Lung (tissue), 12 donors: ENCODE data around the gene SLC30A7. TPM values are rescaled to one million over a fixed set of nuclear protein-coding genes. Genes with fewer than 3 reads are reported as not detected.
"Not testable (repeated sequence)": the region's sequence is repeated elsewhere in the genome, so short reads cannot be mapped to it uniquely, and the experiment has no call there.

Experiments
- ATAC-seq: fragments of 200-7000 bp; cut with Tn5 transposase; one replicate; pipeline ENCODE4 v1.9.1; 2020; ENCODE audit warnings: moderate number of reproducible peaks; ENCODE audit not compliant: insufficient read depth, low FRiP score
- DNase-seq, 3 donors: peaks; one replicate each; pipeline ENCODE4 v3.0.0-alpha.2; 2013 to 2017
- H3K27ac ChIP-seq, 2 donors: one replicate each; pipeline ENCODE4 v1.5.1; 2013; ENCODE audit warnings: mild to moderate bottlenecking in 2 of 2, moderate library complexity in 2 of 2, control low read depth in 1 of 2, inconsistent platforms in 1 of 2, low read depth in 1 of 2, low read length in 1 of 2
- H3K27me3 ChIP-seq, 3 donors: one replicate each; pipeline ENCODE4 v1.5.1; 2013; ENCODE audit warnings: low read length in 2 of 3; ENCODE audit not compliant: control insufficient read depth in 3 of 3, insufficient read depth in 3 of 3
- H3K36me3 ChIP-seq, 4 donors: one replicate each; pipeline ENCODE4 v1.5.1; 2013; ENCODE audit warnings: low read length in 4 of 4, mild to moderate bottlenecking in 1 of 4, moderate library complexity in 1 of 4; ENCODE audit not compliant: control insufficient read depth in 4 of 4, insufficient read depth in 4 of 4
- H3K4me1 ChIP-seq, 5 donors: one replicate each; pipeline ENCODE4 v1.5.1; 2013; ENCODE audit warnings: low read length in 5 of 5, mild to moderate bottlenecking in 2 of 5, moderate library complexity in 1 of 5; ENCODE audit not compliant: control insufficient read depth in 5 of 5, insufficient read depth in 5 of 5
- H3K4me3 ChIP-seq: one replicate; pipeline ENCODE4 v1.5.1; 2013; ENCODE audit warnings: mild to moderate bottlenecking, control low read depth, moderate library complexity
- H3K9ac ChIP-seq, 2 donors: one replicate each; pipeline ENCODE4 v1.5.1; 2013; ENCODE audit warnings: low read length in 2 of 2, control low read depth in 1 of 2; ENCODE audit not compliant: insufficient read depth in 1 of 2
- H3K9me3 ChIP-seq, 4 donors: one replicate each; pipeline ENCODE4 v1.5.1; 2013; ENCODE audit warnings: low read length in 3 of 4, mild to moderate bottlenecking in 1 of 4, moderate library complexity in 1 of 4; ENCODE audit not compliant: control insufficient read depth in 4 of 4, insufficient read depth in 3 of 4
- CTCF ChIP-seq: IDR thresholded peaks from 2 replicates; pipeline ENCODE4 v1.5.1; 2012; ENCODE audit warnings: mild to moderate bottlenecking; ENCODE audit errors: control extremely low read depth, extremely low read depth
- WGBS, 2 donors: extraction: QIAGEN DNeasy Blood & Tissue Kit; methylation state at CpG; one replicate each; pipeline ENCODE4 v1.1.7; 2013; 5-methylcytosine and 5-hydroxymethylcytosine counted together
- polyA plus RNA-seq, 2 donors: library from polyadenylated mRNA; stranded (reverse); fragments of 200-250 nt; gene quantifications; one replicate each; pipeline ENCODE4 v1.2.1, GENCODE V29; 2013
- total RNA-seq, 2 donors: library from RNA; depleted of rRNA in 1 of 2; stranded (reverse); fragments of >200 nt in 1 of 2; gene quantifications; one replicate each; pipeline ENCODE4 v1.2.1, GENCODE V29; 2014 to 2021
- donor health status: control.
- donor health status: control.
- donor health status: Bipolar disorder and iron deficiency.
- donor health status: healthy.
- donor health status: DM: yes; HTN: yes; CAD: no.

SLC30A7 gene
- total and polyA plus RNA-seq, 4 donors, result 7.6 to 33.9 (median 19.6) TPM

GRCh38 chr1:100950337-100950736 lies 54.4 kb downstream of the SLC30A7 start:
- H3K4me3 ChIP-seq, result no peak overlapping the region
- H3K27me3 ChIP-seq, result no peaks in the 10 kb centered on the region
- TF ChIP-seq CTCF, result no peak
- DNase-seq (peak; percentile 55 to 96 (median 91)), ATAC-seq (no peak)
- H3K9me3 ChIP-seq, result peaks cover 0 to 2% (median 0%) of the 10 kb centered on the region in 4 donors
- peaks cover 0 to 7% (median 5%) of the 10 kb centered on the region in 4 donors for H3K36me3 ChIP-seq
- peak overlapping the region in 1 of 2 donors; percentile 27 for H3K9ac ChIP-seq
- H3K27ac ChIP-seq, result no peak overlapping the region
- H3K4me1 ChIP-seq, result peaks cover 3 to 54% (median 21%) of the 10 kb centered on the region in 5 donors

GRCh38 chr1:100950781-100951180 lies 54.9 kb downstream of the SLC30A7 start:
- no peak overlapping the region for H3K4me3 ChIP-seq
- peak overlapping the region in 1 of 2 donors; percentile 63 for H3K27ac ChIP-seq
- peak overlapping the region in 1 of 2 donors; percentile 27 for H3K9ac ChIP-seq
- no peak for TF ChIP-seq CTCF
- peaks cover 0 to 7% (median 5%) of the 10 kb centered on the region in 4 donors for H3K36me3 ChIP-seq
- peak; percentile 67 to 91 (median 88) for DNase-seq
- WGBS, 2 donors, result 64 to 80% methylated on average over 4 of the region's 4 CpGs
- ATAC-seq, result no peak
- no peaks in the 10 kb centered on the region for H3K27me3 ChIP-seq
- H3K9me3 ChIP-seq, result peaks cover 0 to 2% (median 0%) of the 10 kb centered on the region in 4 donors
- peaks cover 3 to 59% (median 21%) of the 10 kb centered on the region in 5 donors for H3K4me1 ChIP-seq

GRCh38 chr1:100952104-100952745 lies 56.3 kb downstream of the SLC30A7 start:
- ATAC-seq (no peak), DNase-seq (no peak)
- Histone ChIP-seq H3K27me3 (no peaks in the 10 kb centered on the region), H3K9me3 (peaks cover 0 to 2% (median 0%) of the 10 kb centered on the region in 4 donors), H3K27ac (no peak overlapping the region), H3K4me1 (peaks cover 3 to 59% (median 21%) of the 10 kb centered on the region in 5 donors), H3K4me3 (no peak overlapping the region), H3K36me3 (peaks cover 0 to 7% (median 5%) of the 10 kb centered on the region in 4 donors), H3K9ac (no peak overlapping the region)
- WGBS, 2 donors, result 96 to 99% methylated on average over 4 of the region's 4 CpGs
- TF ChIP-seq CTCF, result no peak

GRCh38 chr1:100952970-100953369 lies 57.1 kb downstream of the SLC30A7 start:
- H3K36me3 ChIP-seq, H3K9me3 ChIP-seq, H3K27ac ChIP-seq, H3K27me3 ChIP-seq, H3K4me3 ChIP-seq, DNase-seq, H3K9ac ChIP-seq, ATAC-seq: not testable (repeated sequence)
- peaks cover 3 to 59% (median 21%) of the 10 kb centered on the region in 5 donors for H3K4me1 ChIP-seq
- WGBS, 2 donors, result 72 to 89% methylated on average over 1 of the region's 1 CpG
